Colonic mucosa (tissue), 4 donors: Measurements from ENCODE around the gene RNF38. TPM values are rescaled to one million over a fixed set of nuclear protein-coding genes. Genes with fewer than 3 reads are reported as not detected.
A peak's percentile ranks its signal among the peaks of the same experiment; 100 is the strongest.

Experiments
- DNase-seq: peaks from one replicate; pipeline ENCODE4 v3.0.0-alpha.2; 2020
- H3K27ac ChIP-seq: fragments of 200-600 bp; one replicate; pipeline ENCODE4 v1.8.0; 2021
- H3K27me3 ChIP-seq: fragments of 200-600 bp; one replicate; pipeline ENCODE4 v1.8.0; 2021
- H3K36me3 ChIP-seq: fragments of 200-600 bp; one replicate; pipeline ENCODE4 v1.8.0; 2021
- H3K4me1 ChIP-seq: fragments of 200-600 bp; one replicate; pipeline ENCODE4 v1.8.0; 2021; ENCODE audit warnings: mild to moderate bottlenecking
- H3K4me3 ChIP-seq: fragments of 200-600 bp; one replicate; pipeline ENCODE4 v1.8.0; 2021
- H3K9ac ChIP-seq, 2 donors: one replicate each; pipeline ENCODE4 v1.7.0; 2013; ENCODE audit warnings: control low read depth in 2 of 2, low read depth in 2 of 2, low read length in 2 of 2
- H3K9me3 ChIP-seq: fragments of 200-600 bp; one replicate; pipeline ENCODE4 v1.8.0; 2021
- CTCF ChIP-seq: fragments of 200-600 bp; IDR thresholded peaks from one replicate; pipeline ENCODE4 v1.8.0; 2022; ENCODE audit warnings: antibody characterized with exemption, mild to moderate bottlenecking
- intact Hi-C: fragments of 100-400 bp; cut with DNase I; formaldehyde crosslinking; loops from one replicate; pipeline ENCODE4 v1.14.1; 2022
- total RNA-seq, 2 donors: library from RNA; stranded (reverse); fragmentation: NEBNext Ultra II Directional in 1 of 2; extraction: Animal tissue kit (Norgen Biotek cat#: 25700) in 1 of 2; gene quantifications; one replicate each; pipeline ENCODE4 v1.2.1, GENCODE V29; 2021
- donor health status: healthy.
- donor health status: DM: no; HTN: no; CAD: no.
- donor health status: DM: no; HTN: no; CAD: no.

Gene RNF38
- total RNA-seq, 2 donors from 2014 or later: 28.9 to 39.2 TPM

- intact Hi-C loops: no loop called here
- peak overlapping the region in 1 of 2 donors; percentile 26 for H3K9ac ChIP-seq
- peak overlapping the region; percentile 87 for H3K27ac ChIP-seq
Observed at GRCh38 chr9:36320466-36320865, 79.6 kb downstream of the RNF38 start.

GRCh38 chr9:36319806-36320205 lies 80.3 kb downstream of the RNF38 start:
- H3K9me3 ChIP-seq: no peaks in the 10 kb centered on the region
- H3K36me3 ChIP-seq: no peaks in the 10 kb centered on the region
- H3K27me3 ChIP-seq: no peaks in the 10 kb centered on the region
- peak; percentile 74 for DNase-seq
- H3K4me1 ChIP-seq: peaks cover 10% of the 10 kb centered on the region
- H3K27ac ChIP-seq: peak overlapping the region; percentile 87
- intact Hi-C loops: no loop called here
- no peak for TF ChIP-seq CTCF
- H3K9ac ChIP-seq: peak overlapping the region in 1 of 2 donors; percentile 26
- H3K4me3 ChIP-seq: no peak overlapping the region

More at GRCh38 chr9:36320466-36320865, 79.6 kb downstream of the RNF38 start:
- Histone ChIP-seq H3K9me3 (no peaks in the 10 kb centered on the region), H3K4me3 (no peak overlapping the region), H3K4me1 (peaks cover 10% of the 10 kb centered on the region), H3K27me3 (no peaks in the 10 kb centered on the region), H3K36me3 (no peaks in the 10 kb centered on the region)
- no peak for TF ChIP-seq CTCF
- DNase-seq: no peak

GRCh38 chr9:36319183-36319582 lies 80.9 kb downstream of the RNF38 start:
- intact Hi-C loops: no loop called here
- Histone ChIP-seq H3K27ac (peak overlapping the region; percentile 87), H3K36me3 (no peaks in the 10 kb centered on the region), H3K9ac (peak overlapping the region; percentile 47 to 68), H3K9me3 (no peaks in the 10 kb centered on the region), H3K27me3 (no peaks in the 10 kb centered on the region), H3K4me1 (peaks cover 10% of the 10 kb centered on the region), H3K4me3 (no peak overlapping the region)
- no peak for TF ChIP-seq CTCF
- no peak for DNase-seq

GRCh38 chr9:36318212-36318802 lies 81.8 kb downstream of the RNF38 start:
- H3K27me3 ChIP-seq: no peaks in the 10 kb centered on the region
- H3K27ac ChIP-seq: peak overlapping the region; percentile 87
- H3K4me3 ChIP-seq: no peak overlapping the region
- peak overlapping the region in 1 of 2 donors; percentile 34 for H3K9ac ChIP-seq
- TF ChIP-seq CTCF: no peak
- peak; percentile 73 for DNase-seq
- H3K36me3 ChIP-seq: no peaks in the 10 kb centered on the region
- no peaks in the 10 kb centered on the region for H3K9me3 ChIP-seq
- peaks cover 10% of the 10 kb centered on the region for H3K4me1 ChIP-seq
- intact Hi-C loops: no loop called here

GRCh38 chr9:36317766-36318165 lies 82.3 kb downstream of the RNF38 start:
- Histone ChIP-seq H3K36me3 (no peaks in the 10 kb centered on the region), H3K9me3 (no peaks in the 10 kb centered on the region), H3K4me3 (no peak overlapping the region), H3K27ac (peak overlapping the region; percentile 87), H3K4me1 (peaks cover 10% of the 10 kb centered on the region), H3K9ac (peak overlapping the region in 1 of 2 donors; percentile 34), H3K27me3 (no peaks in the 10 kb centered on the region)
- no peak for TF ChIP-seq CTCF
- intact Hi-C loops: no loop called here
- DNase-seq: peak; percentile 97
